Glomerular endothelial cell (primary cell): ENCODE measurements around the gene PPP1R2C. TPM values are rescaled to one million over a fixed set of nuclear protein-coding genes. Genes with fewer than 3 reads are reported as not detected.

ENCODE experiments used
- DNase-seq: peaks from one replicate; pipeline ENCODE4 v3.0.0-alpha.2; 2011; ENCODE audit warnings: low read depth, low spot score; ENCODE audit errors: extremely low read depth
- total RNA-seq: library from RNA; depleted of rRNA; stranded (reverse); fragments of >200 nt; gene quantifications from 2 replicates; pipeline ENCODE4 v1.2.3, GENCODE V29; 2015

PPP1R2C gene
- total RNA-seq, 1 donor from 2014 or later: not detected

DNA sequence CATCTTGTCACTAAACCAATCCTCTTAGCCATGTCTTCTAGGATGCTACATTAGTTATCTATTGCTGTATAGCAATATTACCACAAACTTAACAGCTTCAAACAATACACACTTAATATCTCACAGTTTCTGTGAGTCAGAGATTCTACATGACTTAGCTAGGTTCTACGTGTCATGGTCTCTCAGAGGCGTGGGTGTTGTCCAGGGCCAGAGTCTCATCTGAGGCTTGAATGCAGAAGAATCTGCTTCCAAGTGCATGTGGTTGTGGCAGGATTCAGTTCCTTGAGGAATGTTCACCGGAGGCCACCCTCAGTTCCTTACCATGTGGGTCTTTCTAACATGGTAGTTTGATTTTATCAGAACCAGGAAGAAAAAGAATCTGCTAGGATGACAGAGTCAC, 26.4 kb downstream of the PPP1R2C start:
- DNase-seq: no peak

GRCh38 chrX:42748067-42748850, 29.7 kb downstream of the PPP1R2C start:
- DNase-seq: no peak

- DNase-seq: peak; percentile 51
These were observed 31.4 kb downstream of the PPP1R2C start for GRCh38 chrX:42746606-42747005.

DNA sequence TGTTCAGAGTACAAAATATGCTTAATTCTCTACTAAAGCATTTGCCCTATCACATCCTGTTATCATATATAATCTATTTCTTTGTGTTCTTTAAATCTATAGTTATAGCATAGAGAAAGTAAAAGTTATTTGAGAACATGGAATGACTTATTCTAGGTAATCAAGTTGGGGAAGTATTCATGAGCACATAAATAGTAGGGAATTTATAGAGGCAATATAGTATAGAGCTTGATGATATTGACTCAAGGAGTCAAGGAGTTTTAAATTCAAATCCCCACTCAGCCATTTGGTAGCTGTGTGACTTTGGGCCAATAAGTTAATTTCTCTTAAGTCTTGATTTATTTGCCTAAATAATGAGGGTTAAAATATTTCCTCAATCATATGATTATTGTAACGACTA, 37.5 kb downstream of the PPP1R2C start:
- no peak for DNase-seq

- DNase-seq: no peak
These were observed 38.2 kb downstream of the PPP1R2C start for GRCh38 chrX:42739741-42740140.

- no peak for DNase-seq
These were observed 38.7 kb downstream of the PPP1R2C start for GRCh38 chrX:42739258-42739657.

- DNase-seq: no peak
These were observed 39.4 kb downstream of the PPP1R2C start for GRCh38 chrX:42738552-42738951.

- no peak for DNase-seq
These were observed 42.7 kb downstream of the PPP1R2C start for GRCh38 chrX:42735250-42735649.

- DNase-seq: no peak
These were observed 45.5 kb downstream of the PPP1R2C start for GRCh38 chrX:42732506-42732905.
